ENCODE data around the gene DLGAP1. TPM values are rescaled to one million over a fixed set of nuclear protein-coding genes. Genes with fewer than 3 reads are reported as not detected.
"Not testable (repeated sequence)": the region's sequence is repeated elsewhere in the genome, so short reads cannot be mapped to it uniquely, and the experiment has no call there.

Gene DLGAP1
- 3.2 TPM for total RNA-seq

GRCh38 chr18:4455113-4455811 is at the start of gene DLGAP1:
DLGAP1 (minus strand) TSS chr18:4455307.
- Histone ChIP-seq H3K27ac (no peak within 1 kb of the TSS), H3K9me3 (no peaks in the 10 kb centered on the region), H3K4me3 (peak within 1 kb of the TSS; percentile 35 to 39), H3K4me1 (peaks cover 9% of the 10 kb centered on the region), H3K27me3 (no peaks in the 10 kb centered on the region), H3K36me3 (no peaks in the 10 kb centered on the region)
- intact Hi-C loops (cut with DNase I) = no loop called here
- no peak for TF ChIP-seq POLR2A (IDR thresholded peaks at IDR 0.05)
- no peak for TF ChIP-seq POLR2AphosphoS5 (IDR thresholded peaks at IDR 0.05; ENCODE audit: insufficient read depth in 1 of 2, low read depth in 1 of 2)
- TF ChIP-seq CTCF (IDR thresholded peaks at IDR 0.05) = no peak
- no peak for DNase-seq (ENCODE audit: extremely low spot score in 2 of 2)

GRCh38 chr18:4494703-4495284 is 39.7 kb upstream of the DLGAP1 start:
- intact Hi-C loops (cut with DNase I); DNase-seq (ENCODE audit: extremely low spot score in 2 of 2); H3K4me1 ChIP-seq: not testable (repeated sequence)

GRCh38 chr18:4468511-4468910 is 13.4 kb upstream of the DLGAP1 start:
- no peaks in the 10 kb centered on the region for H3K4me1 ChIP-seq
- H3K27me3 ChIP-seq = no peaks in the 10 kb centered on the region
- intact Hi-C loops (cut with DNase I) = no loop called here
- TF ChIP-seq POLR2A (IDR thresholded peaks at IDR 0.05) (no peak), POLR2AphosphoS5 (IDR thresholded peaks at IDR 0.05; ENCODE audit: insufficient read depth in 1 of 2, low read depth in 1 of 2) (no peak), CTCF (IDR thresholded peaks at IDR 0.05) (no peak)
- DNase-seq (ENCODE audit: extremely low spot score in 2 of 2) = no peak
- no peak overlapping the region for H3K27ac ChIP-seq
- H3K4me3 ChIP-seq = no peak overlapping the region
- H3K36me3 ChIP-seq = no peaks in the 10 kb centered on the region
- no peaks in the 10 kb centered on the region for H3K9me3 ChIP-seq

More at GRCh38 chr18:4494703-4495284, 39.7 kb upstream of the DLGAP1 start:
- not testable (repeated sequence) for H3K9me3 ChIP-seq, H3K4me3 ChIP-seq, H3K27me3 ChIP-seq, H3K36me3 ChIP-seq, H3K27ac ChIP-seq

- TF ChIP-seq POLR2A (IDR thresholded peaks at IDR 0.05) (no peak), CTCF (IDR thresholded peaks at IDR 0.05) (no peak), POLR2AphosphoS5 (IDR thresholded peaks at IDR 0.05; ENCODE audit: insufficient read depth in 1 of 2, low read depth in 1 of 2) (no peak)
- Histone ChIP-seq H3K9me3 (no peaks in the 10 kb centered on the region), H3K4me1 (peaks cover 9% of the 10 kb centered on the region), H3K4me3 (peak overlapping the region; percentile 35 to 39), H3K27me3 (no peaks in the 10 kb centered on the region), H3K36me3 (no peaks in the 10 kb centered on the region), H3K27ac (no peak overlapping the region)
- no peak for DNase-seq (ENCODE audit: extremely low spot score in 2 of 2)
- intact Hi-C loops (cut with DNase I) = no loop called here
Observed at GRCh38 chr18:4454537-4455112, 482 bp downstream of the DLGAP1 start.

- Histone ChIP-seq H3K9me3 (no peaks in the 10 kb centered on the region), H3K27me3 (no peaks in the 10 kb centered on the region), H3K4me1 (peaks cover 9% of the 10 kb centered on the region), H3K36me3 (no peaks in the 10 kb centered on the region), H3K4me3 (peak overlapping the region; percentile 35 to 39), H3K27ac (no peak overlapping the region)
- TF ChIP-seq POLR2AphosphoS5 (IDR thresholded peaks at IDR 0.05; ENCODE audit: insufficient read depth in 1 of 2, low read depth in 1 of 2) = no peak
- no peak for TF ChIP-seq POLR2A (IDR thresholded peaks at IDR 0.05)
- TF ChIP-seq CTCF (IDR thresholded peaks at IDR 0.05) = no peak
- DNase-seq (ENCODE audit: extremely low spot score in 2 of 2) = no peak
- intact Hi-C loops (cut with DNase I) = no loop called here
Observed at GRCh38 chr18:4453874-4454536, 1.1 kb downstream of the DLGAP1 start.
